Measurements from ENCODE around the gene ANP32A. TPM values are rescaled to one million over a fixed set of nuclear protein-coding genes. Genes with fewer than 3 reads are reported as not detected.
A peak's percentile ranks its signal among the peaks of the same experiment; 100 is the strongest.

The ANP32A gene
- total and polyA plus RNA-seq, 2 experiments from 2014 or later = 40.3 to 70.0 TPM

DNA sequence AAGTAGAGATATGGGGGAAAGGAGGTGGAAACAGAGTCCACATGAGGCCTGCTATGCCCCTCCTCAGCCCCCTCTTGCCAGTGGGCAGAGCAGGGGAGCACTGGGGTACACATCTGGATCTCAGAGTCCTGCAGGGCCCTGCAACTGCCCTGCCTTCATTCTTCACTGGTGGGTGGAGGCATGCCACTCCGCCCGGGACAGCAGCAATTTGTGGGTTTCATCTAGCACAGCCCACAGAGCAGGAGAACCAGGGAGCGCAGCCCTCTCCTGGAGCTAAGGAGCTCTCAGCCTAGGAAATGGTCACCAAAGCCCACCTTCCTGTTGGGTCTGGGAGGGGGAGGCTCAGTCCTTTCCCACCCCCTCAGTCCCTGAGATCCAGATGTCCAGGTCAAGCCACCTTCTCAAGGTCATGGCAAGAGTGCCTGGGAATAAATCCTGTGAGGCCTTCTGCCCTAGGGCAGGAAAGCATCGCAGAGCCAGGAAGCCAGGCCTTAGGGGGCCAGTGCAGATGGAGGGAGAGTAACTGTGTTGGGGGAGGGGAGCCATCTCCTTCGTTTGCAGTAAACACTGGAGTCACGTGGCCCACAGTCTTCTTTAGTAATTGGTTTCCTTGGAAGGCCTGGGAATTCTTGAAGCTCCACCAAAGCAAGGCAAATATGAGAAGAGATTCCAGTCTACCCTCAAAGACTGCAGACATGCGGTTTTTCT, 31.0 kb downstream of the ANP32A start:
- H3K4me2 ChIP-seq (ENCODE audit: unreplicated experiment) = no peak overlapping the region
- TF ChIP-seq EZH2 (IDR thresholded peaks at IDR 0.05; ENCODE audit: insufficient read depth, poor library complexity, severe bottlenecking) (no peak), EZH2phosphoT487 (IDR thresholded peaks at IDR 0.05; ENCODE audit: insufficient read depth, low read depth) (no peak)
- peak; percentile 21 for DNase-seq
- H4K20me1 ChIP-seq (ENCODE audit: insufficient read depth) = 0 out of 2 replicates have a peak, but pooled peaks cover 7% of the 10 kb centered on the region
- peaks cover 6% of the 10 kb centered on the region for H3F3A ChIP-seq (ENCODE audit: insufficient read depth)
- no peaks in the 10 kb centered on the region for H3K9me3 ChIP-seq (ENCODE audit: low read depth)
- H3K9me2 ChIP-seq (ENCODE audit: insufficient read depth) = no peaks in the 10 kb centered on the region
- no peak overlapping the region for H3K27ac ChIP-seq
- H3K9ac ChIP-seq = no peak overlapping the region
- no peaks in the 10 kb centered on the region for H3K27me3 ChIP-seq (replicated peaks; ENCODE audit: insufficient read depth)
- peaks cover 69% of the 10 kb centered on the region for H3K79me2 ChIP-seq (ENCODE audit: insufficient read depth)
- in situ Hi-C loops (cut with MboI) = no loop called here
- H2AFZ ChIP-seq = no peak overlapping the region
- WGBS, 2 experiments (ENCODE audit: low coverage in 1 of 2, low lambda C conversion rate in 2 of 2, missing lambda C conversion rate in 2 of 2) = 55 to 62% methylated on average over 7 of the region's 7 CpGs
- peaks cover 6% of the 10 kb centered on the region for H3K4me1 ChIP-seq (ENCODE audit: insufficient read depth)
- no peak overlapping the region for H3K4me3 ChIP-seq
- H3K36me3 ChIP-seq (ENCODE audit: low read depth) = peaks cover 3% of the 10 kb centered on the region; the same call in 1 of the 2 replicates

DNA sequence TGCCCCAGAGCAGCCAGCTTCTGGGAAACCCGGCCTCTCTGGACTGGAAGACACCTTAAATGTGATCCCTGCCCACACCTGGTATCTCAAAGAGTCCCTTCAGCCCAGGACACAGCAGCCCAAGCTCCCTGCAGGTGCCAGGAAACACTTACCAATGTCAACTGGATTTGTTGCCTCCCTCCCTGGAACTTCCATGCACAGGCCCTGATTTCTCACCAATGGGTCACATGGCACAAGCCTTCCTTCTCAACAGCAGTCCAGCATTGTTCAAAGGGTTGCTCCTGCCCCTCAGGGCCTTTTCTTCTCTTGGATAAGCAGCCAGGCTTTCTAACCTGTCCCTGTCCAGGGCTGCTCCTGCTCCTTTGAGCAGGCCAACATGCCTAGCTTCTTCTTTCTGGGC, 31.6 kb downstream of the ANP32A start:
- in situ Hi-C loops (cut with MboI) = no loop called here
- peaks cover 8% of the 10 kb centered on the region; the same call in 1 of the 2 replicates for H3K36me3 ChIP-seq (ENCODE audit: low read depth)
- 0 out of 2 replicates have a peak, but pooled peaks cover under 1% of the 10 kb centered on the region for H3F3A ChIP-seq (ENCODE audit: insufficient read depth)
- no peak overlapping the region for H2AFZ ChIP-seq
- H3K9ac ChIP-seq = no peak overlapping the region
- H3K9me3 ChIP-seq (ENCODE audit: low read depth) = no peaks in the 10 kb centered on the region
- H3K4me3 ChIP-seq = no peak overlapping the region
- DNase-seq = no peak
- H3K9me2 ChIP-seq (ENCODE audit: insufficient read depth) = no peaks in the 10 kb centered on the region
- H3K27ac ChIP-seq = no peak overlapping the region
- no peaks in the 10 kb centered on the region; the same call in 1 of the 2 replicates for H3K4me1 ChIP-seq (ENCODE audit: insufficient read depth)
- H3K4me2 ChIP-seq (ENCODE audit: unreplicated experiment) = no peak overlapping the region
- 0 out of 2 replicates have a peak, but pooled peaks cover 7% of the 10 kb centered on the region for H4K20me1 ChIP-seq (ENCODE audit: insufficient read depth)
- peaks cover 63% of the 10 kb centered on the region for H3K79me2 ChIP-seq (ENCODE audit: insufficient read depth)
- 63 to 73% methylated on average over 1 of the region's 1 CpG for WGBS, 2 experiments (ENCODE audit: low coverage in 1 of 2, low lambda C conversion rate in 2 of 2, missing lambda C conversion rate in 2 of 2)
- no peaks in the 10 kb centered on the region for H3K27me3 ChIP-seq (replicated peaks; ENCODE audit: insufficient read depth)
- TF ChIP-seq EZH2 (IDR thresholded peaks at IDR 0.05; ENCODE audit: insufficient read depth, poor library complexity, severe bottlenecking) (no peak), EZH2phosphoT487 (IDR thresholded peaks at IDR 0.05; ENCODE audit: insufficient read depth, low read depth) (no peak)

GRCh38 chr15:68788264-68788624, 32.5 kb downstream of the ANP32A start:
- no peaks in the 10 kb centered on the region for H3F3A ChIP-seq (ENCODE audit: insufficient read depth)
- 90 to 94% methylated on average over 8 of the region's 8 CpGs for WGBS, 2 experiments (ENCODE audit: low coverage in 1 of 2, low lambda C conversion rate in 2 of 2, missing lambda C conversion rate in 2 of 2)
- no peak for DNase-seq
- TF ChIP-seq EZH2 (IDR thresholded peaks at IDR 0.05; ENCODE audit: insufficient read depth, poor library complexity, severe bottlenecking) (no peak), EZH2phosphoT487 (IDR thresholded peaks at IDR 0.05; ENCODE audit: insufficient read depth, low read depth) (no peak)
- no peak overlapping the region for H3K4me2 ChIP-seq (ENCODE audit: unreplicated experiment)
- no peak overlapping the region for H2AFZ ChIP-seq
- H3K27me3 ChIP-seq (replicated peaks; ENCODE audit: insufficient read depth) = no peaks in the 10 kb centered on the region
- no peaks in the 10 kb centered on the region for H3K4me1 ChIP-seq (ENCODE audit: insufficient read depth)
- H3K27ac ChIP-seq = no peak overlapping the region
- no peak overlapping the region for H3K4me3 ChIP-seq
- H4K20me1 ChIP-seq (ENCODE audit: insufficient read depth) = 0 out of 2 replicates have a peak, but pooled peaks cover 7% of the 10 kb centered on the region
- no peaks in the 10 kb centered on the region for H3K9me3 ChIP-seq (ENCODE audit: low read depth)
- in situ Hi-C loops (cut with MboI) = no loop called here
- H3K79me2 ChIP-seq (ENCODE audit: insufficient read depth) = peaks cover 55% of the 10 kb centered on the region
- no peaks in the 10 kb centered on the region for H3K9me2 ChIP-seq (ENCODE audit: insufficient read depth)
- no peak overlapping the region for H3K9ac ChIP-seq
- H3K36me3 ChIP-seq (ENCODE audit: low read depth) = peaks cover 9% of the 10 kb centered on the region; the same call in 1 of the 2 replicates

DNA sequence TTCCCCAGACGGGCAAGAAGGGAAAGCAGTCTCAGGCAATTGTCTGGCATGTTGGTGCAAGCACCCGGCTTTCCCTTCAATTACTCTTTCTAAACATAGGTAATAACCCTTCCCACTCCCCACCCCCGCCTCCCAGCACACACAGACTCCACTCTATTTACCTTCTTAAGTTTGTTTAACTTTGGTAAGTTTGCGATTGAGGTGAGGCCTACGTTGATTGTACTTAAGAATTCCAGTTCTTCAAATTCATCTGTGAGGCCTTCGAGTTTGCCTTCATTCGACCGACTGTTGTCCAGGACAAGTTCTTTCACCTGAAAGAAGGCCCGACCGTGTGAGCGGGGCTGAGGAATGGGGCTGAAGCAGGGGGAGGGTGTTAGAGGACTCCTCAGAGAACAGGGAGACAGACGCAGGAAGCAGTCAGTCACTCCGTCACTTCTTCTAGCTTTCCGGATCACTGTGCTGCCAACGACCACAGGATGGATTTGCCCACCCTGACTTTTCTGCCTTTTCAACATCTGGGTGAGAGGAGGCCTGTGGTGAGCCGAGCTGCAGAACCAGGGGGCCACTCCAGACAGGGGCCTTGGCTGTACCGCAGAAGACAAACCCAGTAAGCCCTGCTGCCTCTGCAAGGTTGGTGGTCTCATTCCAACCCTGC, 33.0 kb downstream of the ANP32A start:
- WGBS, 2 experiments (ENCODE audit: low coverage in 1 of 2, low lambda C conversion rate in 2 of 2, missing lambda C conversion rate in 2 of 2) = 85 to 87% methylated on average over 17 of the region's 17 CpGs
- in situ Hi-C loops (cut with MboI) = no loop called here

More for the DNA sequence above, 33.0 kb downstream of the ANP32A start:
- H3F3A ChIP-seq (ENCODE audit: insufficient read depth) = no peaks in the 10 kb centered on the region
- peaks cover 50% of the 10 kb centered on the region for H3K79me2 ChIP-seq (ENCODE audit: insufficient read depth)
- H3K9me2 ChIP-seq (ENCODE audit: insufficient read depth) = no peaks in the 10 kb centered on the region
- no peak for TF ChIP-seq EZH2 (IDR thresholded peaks at IDR 0.05; ENCODE audit: insufficient read depth, poor library complexity, severe bottlenecking)
- TF ChIP-seq EZH2phosphoT487 (IDR thresholded peaks at IDR 0.05; ENCODE audit: insufficient read depth, low read depth) = no peak
- peaks cover 14% of the 10 kb centered on the region; the same call in 1 of the 2 replicates for H3K36me3 ChIP-seq (ENCODE audit: low read depth)
- no peak overlapping the region for H3K9ac ChIP-seq
- H3K4me1 ChIP-seq (ENCODE audit: insufficient read depth) = no peaks in the 10 kb centered on the region
- 0 out of 2 replicates have a peak, but pooled peaks cover 7% of the 10 kb centered on the region for H4K20me1 ChIP-seq (ENCODE audit: insufficient read depth)
- no peak overlapping the region for H3K4me3 ChIP-seq
- no peak overlapping the region for H2AFZ ChIP-seq
- H3K27me3 ChIP-seq (replicated peaks; ENCODE audit: insufficient read depth) = no peaks in the 10 kb centered on the region
- H3K9me3 ChIP-seq (ENCODE audit: low read depth) = no peaks in the 10 kb centered on the region
- H3K27ac ChIP-seq = no peak overlapping the region
- H3K4me2 ChIP-seq (ENCODE audit: unreplicated experiment) = no peak overlapping the region
- DNase-seq = no peak
